Esophagus squamous epithelium (tissue), 4 donors: ENCODE measurements around the gene HNRNPC.

Experiments used
- POLR2A ChIP-seq, 4 donors: fragments of 450-650 bp; IDR thresholded peaks; one replicate each; pipeline ENCODE4 v1.6.1; 2017; ENCODE audit warnings: antibody characterized with exemption in 4 of 4, mild to moderate bottlenecking in 4 of 4, moderate library complexity in 3 of 4
- TF ChIP-seq, protein P1 (sequence below), 6 experiments: fragments of 450-650 bp in 4 of 6; fragments of 200-600 bp in 2 of 6; sonication (generic) in 2 of 6; IDR thresholded peaks; one replicate each; pipeline ENCODE4 v1.5.1; 2016 to 2019; ENCODE audit warnings: antibody characterized with exemption in 6 of 6, mild to moderate bottlenecking in 4 of 6, moderate library complexity in 4 of 6

- TF ChIP-seq, protein P1, sequence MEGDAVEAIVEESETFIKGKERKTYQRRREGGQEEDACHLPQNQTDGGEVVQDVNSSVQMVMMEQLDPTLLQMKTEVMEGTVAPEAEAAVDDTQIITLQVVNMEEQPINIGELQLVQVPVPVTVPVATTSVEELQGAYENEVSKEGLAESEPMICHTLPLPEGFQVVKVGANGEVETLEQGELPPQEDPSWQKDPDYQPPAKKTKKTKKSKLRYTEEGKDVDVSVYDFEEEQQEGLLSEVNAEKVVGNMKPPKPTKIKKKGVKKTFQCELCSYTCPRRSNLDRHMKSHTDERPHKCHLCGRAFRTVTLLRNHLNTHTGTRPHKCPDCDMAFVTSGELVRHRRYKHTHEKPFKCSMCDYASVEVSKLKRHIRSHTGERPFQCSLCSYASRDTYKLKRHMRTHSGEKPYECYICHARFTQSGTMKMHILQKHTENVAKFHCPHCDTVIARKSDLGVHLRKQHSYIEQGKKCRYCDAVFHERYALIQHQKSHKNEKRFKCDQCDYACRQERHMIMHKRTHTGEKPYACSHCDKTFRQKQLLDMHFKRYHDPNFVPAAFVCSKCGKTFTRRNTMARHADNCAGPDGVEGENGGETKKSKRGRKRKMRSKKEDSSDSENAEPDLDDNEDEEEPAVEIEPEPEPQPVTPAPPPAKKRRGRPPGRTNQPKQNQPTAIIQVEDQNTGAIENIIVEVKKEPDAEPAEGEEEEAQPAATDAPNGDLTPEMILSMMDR (IDR thresholded peaks at IDR 0.05) = no peak
- no peak for TF ChIP-seq POLR2A (IDR thresholded peaks at IDR 0.05)
Observed at GRCh38 chr14:21262410-21262809, 6.8 kb downstream of the HNRNPC start.
